K562 (cell line): ENCODE measurements around the gene ZNF692. TPM values are rescaled to one million over a fixed set of nuclear protein-coding genes. Genes with fewer than 3 reads are reported as not detected.

Source experiments
- HDAC3 ChIP-seq: fragments of 450-650 bp; IDR thresholded peaks from 2 replicates; pipeline ENCODE4 v1.6.1; 2018; ENCODE audit warnings: borderline replicate concordance, mild to moderate bottlenecking, moderate library complexity; ENCODE audit not compliant: partially characterized antibody
- ILK ChIP-seq: fragments of 450-650 bp; IDR thresholded peaks from 2 replicates; pipeline ENCODE4 v1.6.1; 2016; ENCODE audit warnings: missing genetic modification characterization, low read depth, mild to moderate bottlenecking, missing compliant biosample characterization, moderate library complexity, borderline replicate concordance
- KDM2B ChIP-seq: fragments of 250-450 bp; sonication (Bioruptor Pico); IDR thresholded peaks from 2 replicates; pipeline ENCODE4 v1.8.0; 2021; ENCODE audit warnings: mild to moderate bottlenecking, moderate library complexity
- MAFF ChIP-seq: IDR thresholded peaks from 2 replicates; pipeline ENCODE4 v1.6.1; 2012; ENCODE audit warnings: low read length, improper control_type of control experiment
- MAX ChIP-seq: sonication (generic); formaldehyde crosslinking; IDR thresholded peaks from 2 replicates; pipeline ENCODE4 v1.9.0; 2022; ENCODE audit warnings: mild to moderate bottlenecking, missing genetic modification reagents
- NRF1 ChIP-seq, 2 experiments: fragments of 450-650 bp; IDR thresholded peaks in 1 of 2; conservative IDR thresholded peaks in 1 of 2; 2 replicates each; pipeline ENCODE4 v1.6.1; 2014; ENCODE audit warnings: mild to moderate bottlenecking in 2 of 2
- PHF8 ChIP-seq: fragments of 200-600 bp; sonication (generic); IDR thresholded peaks from 2 replicates; pipeline ENCODE4 v1.6.1; 2012; ENCODE audit warnings: mixed run types, mild to moderate bottlenecking, inconsistent platforms, low read length, moderate library complexity, borderline replicate concordance
- RBM14 ChIP-seq: fragments of 200-400 bp; formaldehyde crosslinking; IDR thresholded peaks from 2 replicates; pipeline ENCODE4 v1.6.1; 2018; ENCODE audit warnings: low read depth, mild to moderate bottlenecking, low read length, moderate library complexity, borderline replicate concordance; ENCODE audit not compliant: insufficient read depth
- SMARCC2 ChIP-seq: fragments of 450-650 bp; IDR thresholded peaks from 2 replicates; pipeline ENCODE4 v1.6.1; 2017; ENCODE audit warnings: antibody characterized with exemption, moderate library complexity, mild to moderate bottlenecking, low read depth
- SNRNP70 ChIP-seq: fragments of 200-400 bp; formaldehyde crosslinking; optimal IDR thresholded peaks from 2 replicates; pipeline ENCODE3; 2017; ENCODE audit warnings: low read depth, low read length
- TEAD2 ChIP-seq: fragments of 450-650 bp; IDR thresholded peaks from 2 replicates; pipeline ENCODE4 v1.6.1; 2016; ENCODE audit warnings: missing genetic modification characterization, control low read depth, missing compliant biosample characterization
- ZFX ChIP-seq: sonication (generic); formaldehyde crosslinking; IDR thresholded peaks from 2 replicates; pipeline ENCODE4 v1.8.0; 2022; ENCODE audit warnings: mild to moderate bottlenecking, missing genetic modification reagents, moderate library complexity
- ZNF140 ChIP-seq: fragments of 250-450 bp; sonication (Bioruptor Pico); IDR thresholded peaks from 2 replicates; pipeline ENCODE4 v1.8.0; 2021; ENCODE audit warnings: moderate library complexity, mild to moderate bottlenecking, inconsistent platforms
- ZNF217 ChIP-seq: sonication (generic); formaldehyde crosslinking; IDR thresholded peaks from 2 replicates; pipeline ENCODE4 v1.8.0; 2022; ENCODE audit warnings: mild to moderate bottlenecking, missing genetic modification reagents
- ZNF24 ChIP-seq: fragments of 450-650 bp; IDR thresholded peaks from 2 replicates; pipeline ENCODE4 v1.6.1; 2016
- ZNF41 ChIP-seq: fragments of 250-450 bp; sonication (Bioruptor Pico); conservative IDR thresholded peaks from 2 replicates; pipeline ENCODE4 v1.4.0; 2020; ENCODE audit warnings: mild to moderate bottlenecking
- ZNF507 ChIP-seq: conservative IDR thresholded peaks from 2 replicates; pipeline ENCODE4 v1.6.1; 2017; ENCODE audit warnings: missing genetic modification characterization, missing compliant biosample characterization
- ZNF512 ChIP-seq: IDR thresholded peaks from 2 replicates; pipeline ENCODE4 v1.6.1; 2016; ENCODE audit warnings: missing genetic modification characterization, missing compliant biosample characterization
- ZNF592 ChIP-seq: fragments of 450-650 bp; IDR thresholded peaks from 2 replicates; pipeline ENCODE4 v1.6.1; 2017; ENCODE audit warnings: antibody characterized with exemption, mild to moderate bottlenecking
- ZNF785 ChIP-seq: fragments of 250-450 bp; sonication (Bioruptor Pico); IDR thresholded peaks from 2 replicates; pipeline ENCODE4 v1.4.0; 2020; ENCODE audit warnings: mild to moderate bottlenecking
- ZSCAN29 ChIP-seq: fragments of 450-650 bp; IDR thresholded peaks from 2 replicates; pipeline ENCODE4 v1.6.1; 2017
- polyA plus RNA-seq, 8 experiments: library from polyadenylated mRNA; depleted of rRNA in 4 of 8; stranded (reverse) in 5 of 8; unstranded in 3 of 8; fragments of >200 nt; fragmentation: Nextera tagmentation in 2 of 8; fragmentation: Illumina TruSeq in 1 of 8; extraction: Ambion mirVana in 2 of 8; extraction: Trizol in 1 of 8; gene quantifications; 2 replicates each; pipeline versions ENCODE4 v1.2.1 to v1.2.3, GENCODE V29; 2011 to 2014; ENCODE audit warnings: inconsistent platforms in 1 of 8, missing spikeins in 1 of 8
- total RNA-seq, 7 experiments: library from RNA; depleted of rRNA in 6 of 7; stranded (reverse); fragments of >200 nt in 6 of 7; fragmentation: Illumina TruSeq in 2 of 7; extraction: Trizol in 2 of 7; gene quantifications; 2 replicates each; pipeline versions ENCODE4 v1.2.1 to v1.2.3, GENCODE V29; 2011 to 2021; ENCODE audit warnings: low replicate concordance in 1 of 7
- TF ChIP-seq, protein P1 (sequence below): sonication (generic); formaldehyde crosslinking; IDR thresholded peaks from 2 replicates; pipeline ENCODE4 v1.9.0; 2022; ENCODE audit warnings: mild to moderate bottlenecking, missing genetic modification reagents

Gene ZNF692
- total and polyA plus RNA-seq, 9 of the 15 experiments (the other 6 are each of a cell fraction or from before 2014, with no cell fraction given): 8.4 to 143 (median 55.9) TPM

- peak; percentile 99 for TF ChIP-seq NRF1 (conservative IDR thresholded peaks at IDR 0.05 in 1 of 2, IDR thresholded peaks at IDR 0.05 in 1 of 2)
- no peak for TF ChIP-seq ZNF41 (CRISPR knock-in tag)
- no peak for TF ChIP-seq RBM14
- peak; percentile 95 for TF ChIP-seq MAX
- TF ChIP-seq MAFF: no peak
- TF ChIP-seq ZNF512 (tag): no peak
- TF ChIP-seq ZFX (CRISPR knock-in tag): peak; percentile 92
- TF ChIP-seq KDM2B: no peak
- no peak for TF ChIP-seq ZNF785
- peak; percentile 81; the same call in 1 of the 2 replicates for TF ChIP-seq PHF8
- TF ChIP-seq ZNF217 (CRISPR knock-in tag): no peak
- TF ChIP-seq, protein P1, sequence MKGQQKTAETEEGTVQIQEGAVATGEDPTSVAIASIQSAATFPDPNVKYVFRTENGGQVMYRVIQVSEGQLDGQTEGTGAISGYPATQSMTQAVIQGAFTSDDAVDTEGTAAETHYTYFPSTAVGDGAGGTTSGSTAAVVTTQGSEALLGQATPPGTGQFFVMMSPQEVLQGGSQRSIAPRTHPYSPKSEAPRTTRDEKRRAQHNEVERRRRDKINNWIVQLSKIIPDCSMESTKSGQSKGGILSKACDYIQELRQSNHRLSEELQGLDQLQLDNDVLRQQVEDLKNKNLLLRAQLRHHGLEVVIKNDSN (CRISPR knock-in tag): no peak
- TF ChIP-seq ZNF24: peak; percentile 43; the same call in 1 of the 2 replicates
- TF ChIP-seq SMARCC2: no peak
- no peak for TF ChIP-seq HDAC3
- no peak for TF ChIP-seq SNRNP70
- no peak for TF ChIP-seq TEAD2 (tag)
- TF ChIP-seq ZNF507 (tag): no peak
- TF ChIP-seq ZSCAN29: no peak
- TF ChIP-seq ZNF140 (CRISPR knock-in tag): no peak
- peak; percentile 59; the same call in 1 of the 2 replicates for TF ChIP-seq ZNF592
- TF ChIP-seq ILK (tag): no peak
Observed at GRCh38 chr1:248858891-248859889, at the start of gene ZNF692 (continued).
